KMS-11 (cell line): ENCODE measurements around the gene DNAI4.
A peak's percentile ranks its signal among the peaks of the same experiment; 100 is the strongest.

Experiments
- H2AFZ ChIP-seq: fragments of 200-600 bp; sonication (generic); 2 replicates; pipeline ENCODE4 v1.6.1; 2016; ENCODE audit warnings: antibody characterized with exemption, mixed run types, low read depth
- H3K27ac ChIP-seq: fragments of 200-600 bp; sonication (generic); 2 replicates; pipeline ENCODE4 v1.6.1; 2016; ENCODE audit warnings: mild to moderate bottlenecking, mixed run types
- H3K27me3 ChIP-seq: fragments of 200-600 bp; sonication (generic); 2 replicates; pipeline ENCODE4 v1.6.1; 2017; ENCODE audit warnings: mild to moderate bottlenecking, low read depth, mixed run types, moderate library complexity; ENCODE audit not compliant: insufficient read depth
- H3K36me3 ChIP-seq: fragments of 200-600 bp; sonication (generic); 2 replicates; pipeline ENCODE4 v1.6.1; 2017; ENCODE audit warnings: mild to moderate bottlenecking, mixed run types; ENCODE audit not compliant: insufficient read depth
- H3K4me1 ChIP-seq: fragments of 200-600 bp; sonication (generic); 2 replicates; pipeline ENCODE4 v1.6.1; 2016; ENCODE audit warnings: mild to moderate bottlenecking, low read depth, mixed run types; ENCODE audit not compliant: poor library complexity, severe bottlenecking
- H3K4me2 ChIP-seq: fragments of 200-600 bp; sonication (generic); 2 replicates; pipeline ENCODE4 v1.7.0; 2016; ENCODE audit warnings: mild to moderate bottlenecking, mixed run types
- H3K4me3 ChIP-seq: fragments of 200-600 bp; sonication (generic); IDR thresholded peaks from 2 replicates; pipeline ENCODE4 v1.6.1; 2017; ENCODE audit warnings: low read depth, low read length, mixed read lengths; ENCODE audit not compliant: insufficient read depth
- H3K79me2 ChIP-seq: fragments of 200-600 bp; sonication (generic); 2 replicates; pipeline ENCODE4 v1.6.1; 2016; ENCODE audit warnings: low read depth, mixed run types; ENCODE audit not compliant: insufficient read depth
- H3K9ac ChIP-seq: fragments of 200-600 bp; sonication (generic); 2 replicates; pipeline ENCODE4 v1.6.1; 2016; ENCODE audit warnings: mild to moderate bottlenecking, mixed run types
- H4K20me1 ChIP-seq: fragments of 200-600 bp; sonication (generic); 2 replicates; pipeline ENCODE4 v1.6.1; 2016; ENCODE audit warnings: mild to moderate bottlenecking, mixed run types; ENCODE audit not compliant: insufficient read depth
- CTCF ChIP-seq: fragments of 200-600 bp; sonication (generic); conservative IDR thresholded peaks from 2 replicates; pipeline ENCODE4 v1.6.1; 2017; ENCODE audit warnings: low read depth, mild to moderate bottlenecking, antibody characterized with exemption, low read length, moderate library complexity, mixed read lengths

The DNAI4 gene

GRCh38 chr1:66767626-66768025 is 157.0 kb downstream of the DNAI4 start:
- Histone ChIP-seq H3K79me2 (peaks cover 25% of the 10 kb centered on the region), H2AFZ (no peak overlapping the region), H3K27ac (peak overlapping the region; percentile 94), H3K9ac (peak overlapping the region; percentile 23), H3K4me1 (peaks cover 97% of the 10 kb centered on the region), H3K36me3 (no peaks in the 10 kb centered on the region), H4K20me1 (no peaks in the 10 kb centered on the region), H3K4me3 (no peak overlapping the region), H3K27me3 (no peaks in the 10 kb centered on the region), H3K4me2 (peak overlapping the region; percentile 94)
- no peak for TF ChIP-seq CTCF

- Histone ChIP-seq H3K4me1 (peaks cover 96% of the 10 kb centered on the region), H4K20me1 (no peaks in the 10 kb centered on the region), H3K36me3 (no peaks in the 10 kb centered on the region), H3K9ac (no peak overlapping the region), H3K79me2 (peaks cover 20% of the 10 kb centered on the region), H3K27ac (no peak overlapping the region), H2AFZ (no peak overlapping the region), H3K4me2 (0 out of 2 replicates have a peak overlapping the region, but pooled peaks have one; percentile 7), H3K4me3 (no peak overlapping the region), H3K27me3 (no peaks in the 10 kb centered on the region)
- TF ChIP-seq CTCF, result peak; percentile 73
Observed at GRCh38 chr1:66764994-66765578, 159.6 kb downstream of the DNAI4 start.
